Body of pancreas (tissue), 4 donors: ENCODE results near the gene NAP1L1. TPM values are rescaled to one million over a fixed set of nuclear protein-coding genes. Genes with fewer than 3 reads are reported as not detected.

Experiments
- ATAC-seq: fragments of 150-250 bp; one replicate; pipeline ENCODE4 v1.9.1; 2016
- DNase-seq, 4 donors: peaks; one replicate each; pipeline ENCODE4 v3.0.0-alpha.2; 2019
- H3K27ac ChIP-seq, 4 donors: fragments of 200-600 bp; sonication (generic); 1 replicate in 3 of 4; 2 replicates in 1 of 4; pipeline versions ENCODE4 v1.5.1 to v1.6.1; 2016 to 2019; ENCODE audit warnings: mild to moderate bottlenecking in 1 of 4, mixed read lengths in 1 of 4, moderate library complexity in 1 of 4
- H3K27me3 ChIP-seq, 2 donors: fragments of 200-600 bp; sonication (generic); one replicate each; pipeline ENCODE4 v1.6.0; 2016; ENCODE audit warnings: mild to moderate bottlenecking in 1 of 2
- H3K36me3 ChIP-seq, 2 donors: fragments of 200-600 bp; sonication (generic); replicated peaks in 1 of 2; 2 replicates each; pipeline ENCODE4 v1.5.1; 2016; ENCODE audit warnings: low read depth in 2 of 2; ENCODE audit not compliant: insufficient read depth in 1 of 2
- H3K4me1 ChIP-seq: fragments of 200-600 bp; sonication (generic); one replicate; pipeline ENCODE4 v1.6.0; 2016
- H3K4me3 ChIP-seq, 2 donors: fragments of 200-600 bp; sonication (generic); 1 replicate in 1 of 2; 2 replicates in 1 of 2; pipeline ENCODE4 v1.5.1; 2016 to 2019
- H3K9me3 ChIP-seq, 3 donors: fragments of 200-600 bp; sonication (generic); 1 replicate in 2 of 3; 2 replicates in 1 of 3; pipeline ENCODE4 v1.5.1; 2016
- POLR2A ChIP-seq, 3 donors: fragments of 450-650 bp; IDR thresholded peaks; one replicate each; pipeline ENCODE4 v1.6.1; 2016; ENCODE audit warnings: antibody characterized with exemption in 3 of 3, mild to moderate bottlenecking in 2 of 3
- WGBS, 2 donors: methylation state at CpG; one replicate each; pipeline ENCODE4 v1.1.5; 2017; 5-methylcytosine and 5-hydroxymethylcytosine counted together
- intact Hi-C: fragments of 100-400 bp; cut with DNase I; formaldehyde crosslinking; loops from one replicate; pipeline ENCODE4 v1.15.1; 2023
- total RNA-seq, 2 donors: library from RNA; depleted of rRNA; stranded (reverse); fragments of >200 nt; gene quantifications; one replicate each; pipeline ENCODE4 v1.1.0, GENCODE V29; 2016
- TF ChIP-seq, protein P1 (sequence below), 7 experiments: fragments of 450-650 bp in 4 of 7; fragments of 200-600 bp in 3 of 7; sonication (generic) in 3 of 7; IDR thresholded peaks; one replicate each; pipeline ENCODE4 v1.5.1; 2016 to 2019; ENCODE audit warnings: antibody characterized with exemption in 7 of 7

Gene NAP1L1
- total RNA-seq, 2 donors from 2014 or later = 151 to 275 TPM

DNA sequence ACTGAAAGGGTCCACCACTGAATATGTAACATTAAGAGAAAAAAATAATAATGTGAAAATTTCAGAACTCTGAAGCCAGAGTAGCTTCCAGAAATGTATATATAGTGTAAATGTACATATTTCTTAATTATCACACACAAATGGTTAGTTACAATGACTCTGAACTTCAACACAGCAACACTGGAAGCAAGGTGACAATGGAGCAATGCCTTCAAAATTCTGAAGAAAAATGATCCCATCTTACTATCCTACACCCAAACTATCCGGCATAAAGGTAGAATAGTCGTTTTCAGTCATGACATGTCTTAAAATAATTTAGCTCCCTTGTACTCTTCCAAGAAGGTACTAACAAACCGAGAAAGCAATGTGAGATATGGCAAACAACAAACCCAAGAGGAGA is 11.9 kb downstream of the NAP1L1 start:
- Histone ChIP-seq H3K9me3 (no peaks in the 10 kb centered on the region), H3K4me3 (no peak overlapping the region), H3K27ac (no peak overlapping the region), H3K27me3 (no peaks in the 10 kb centered on the region), H3K4me1 (no peaks in the 10 kb centered on the region), H3K36me3 (no peaks in the 10 kb centered on the region)
- intact Hi-C loops = no loop called here
- 86 to 89% methylated on average over 3 of the region's 3 CpGs for WGBS, 2 donors
- DNase-seq (no peak), ATAC-seq (no peak)
- TF ChIP-seq, protein P1, sequence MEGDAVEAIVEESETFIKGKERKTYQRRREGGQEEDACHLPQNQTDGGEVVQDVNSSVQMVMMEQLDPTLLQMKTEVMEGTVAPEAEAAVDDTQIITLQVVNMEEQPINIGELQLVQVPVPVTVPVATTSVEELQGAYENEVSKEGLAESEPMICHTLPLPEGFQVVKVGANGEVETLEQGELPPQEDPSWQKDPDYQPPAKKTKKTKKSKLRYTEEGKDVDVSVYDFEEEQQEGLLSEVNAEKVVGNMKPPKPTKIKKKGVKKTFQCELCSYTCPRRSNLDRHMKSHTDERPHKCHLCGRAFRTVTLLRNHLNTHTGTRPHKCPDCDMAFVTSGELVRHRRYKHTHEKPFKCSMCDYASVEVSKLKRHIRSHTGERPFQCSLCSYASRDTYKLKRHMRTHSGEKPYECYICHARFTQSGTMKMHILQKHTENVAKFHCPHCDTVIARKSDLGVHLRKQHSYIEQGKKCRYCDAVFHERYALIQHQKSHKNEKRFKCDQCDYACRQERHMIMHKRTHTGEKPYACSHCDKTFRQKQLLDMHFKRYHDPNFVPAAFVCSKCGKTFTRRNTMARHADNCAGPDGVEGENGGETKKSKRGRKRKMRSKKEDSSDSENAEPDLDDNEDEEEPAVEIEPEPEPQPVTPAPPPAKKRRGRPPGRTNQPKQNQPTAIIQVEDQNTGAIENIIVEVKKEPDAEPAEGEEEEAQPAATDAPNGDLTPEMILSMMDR (IDR thresholded peaks at IDR 0.05) = no peak
- TF ChIP-seq POLR2A (IDR thresholded peaks at IDR 0.05) = no peak

DNA sequence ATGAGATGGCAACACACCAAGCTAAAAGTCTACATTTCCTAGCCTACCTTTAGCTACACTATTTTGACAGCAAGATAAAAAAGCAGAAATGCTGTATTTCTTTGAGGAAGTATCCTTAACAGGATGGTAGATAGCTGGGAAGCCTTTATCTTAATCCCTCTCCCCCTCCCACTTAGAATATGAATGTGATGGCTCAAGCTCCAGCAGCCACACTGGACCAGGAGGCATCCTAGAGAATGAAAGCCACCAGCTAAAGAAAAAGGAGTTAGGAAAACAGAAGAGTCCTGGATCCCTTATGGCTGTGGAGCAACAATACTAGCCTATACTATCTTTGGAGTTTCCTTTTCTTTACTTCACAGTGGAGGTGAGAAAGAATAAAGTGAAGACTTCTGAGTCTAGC is 15.1 kb downstream of the NAP1L1 start:
- Histone ChIP-seq H3K4me3 (no peak overlapping the region), H3K9me3 (no peaks in the 10 kb centered on the region), H3K4me1 (no peaks in the 10 kb centered on the region), H3K36me3 (no peaks in the 10 kb centered on the region), H3K27ac (no peak overlapping the region), H3K27me3 (no peaks in the 10 kb centered on the region)
- no peak for ATAC-seq
- no peak for TF ChIP-seq POLR2A (IDR thresholded peaks at IDR 0.05)
- TF ChIP-seq, protein P1 (IDR thresholded peaks at IDR 0.05) = no peak
- intact Hi-C loops = no loop called here
- DNase-seq = no peak

- TF ChIP-seq, protein P1 (IDR thresholded peaks at IDR 0.05) = no peak
- TF ChIP-seq POLR2A (IDR thresholded peaks at IDR 0.05) = no peak
- intact Hi-C loops = no loop called here
- no peak for DNase-seq
- Histone ChIP-seq H3K4me1 (no peaks in the 10 kb centered on the region), H3K27me3 (no peaks in the 10 kb centered on the region), H3K36me3 (no peaks in the 10 kb centered on the region), H3K9me3 (no peaks in the 10 kb centered on the region), H3K4me3 (no peak overlapping the region), H3K27ac (no peak overlapping the region)
- no peak for ATAC-seq
- WGBS, 2 donors = 96% methylated on average over 3 of the region's 3 CpGs
Measured at GRCh38 chr12:76065917-76066316, 18.6 kb downstream of the NAP1L1 start.

DNA sequence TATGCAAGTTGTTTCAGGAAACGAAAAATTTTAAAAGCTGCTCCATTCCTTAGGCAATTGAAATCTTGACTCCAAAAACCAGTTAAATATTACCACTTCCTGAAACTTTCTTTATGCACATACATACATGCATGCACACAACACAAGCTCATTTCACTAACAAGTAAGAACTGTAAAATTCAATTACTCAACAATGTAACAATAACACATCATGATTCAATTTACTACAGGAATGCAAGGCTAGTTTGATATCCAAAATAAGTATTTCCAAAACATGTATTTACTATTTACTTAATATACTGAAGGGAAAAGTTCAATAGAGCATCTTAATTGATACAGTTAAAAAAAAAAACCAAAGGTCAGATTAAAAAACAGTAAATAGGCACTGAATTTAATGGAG is 19.6 kb downstream of the NAP1L1 start:
- 86 to 95% methylated on average over 1 of the region's 1 CpG for WGBS, 2 donors
- Histone ChIP-seq H3K27ac (no peak overlapping the region), H3K27me3 (no peaks in the 10 kb centered on the region), H3K4me1 (no peaks in the 10 kb centered on the region), H3K36me3 (no peaks in the 10 kb centered on the region), H3K4me3 (no peak overlapping the region), H3K9me3 (no peaks in the 10 kb centered on the region)
- TF ChIP-seq, protein P1 (IDR thresholded peaks at IDR 0.05) = no peak
- no peak for TF ChIP-seq POLR2A (IDR thresholded peaks at IDR 0.05)
- intact Hi-C loops = no loop called here
- DNase-seq (no peak), ATAC-seq (no peak)

DNA sequence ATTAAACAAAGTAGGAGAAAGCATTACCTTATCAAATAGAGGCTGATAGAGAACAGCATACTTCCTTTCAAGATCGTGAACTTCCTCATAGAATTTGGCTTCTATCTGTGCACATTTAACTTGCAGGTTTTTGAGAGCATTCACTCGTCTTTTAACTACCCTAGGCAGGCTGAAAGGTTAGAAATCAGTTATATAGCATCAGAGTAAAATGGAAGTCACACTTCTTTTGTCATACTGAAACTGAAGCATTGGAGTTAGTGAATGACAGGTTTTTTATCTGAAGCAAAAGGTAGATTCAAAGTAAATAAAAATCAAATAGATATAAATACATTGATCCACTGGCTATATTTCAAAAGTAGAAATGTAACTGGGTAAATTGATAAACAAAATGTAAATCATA is 24.4 kb downstream of the NAP1L1 start:
- no peak for TF ChIP-seq POLR2A (IDR thresholded peaks at IDR 0.05)
- TF ChIP-seq, protein P1 (IDR thresholded peaks at IDR 0.05) = no peak
- WGBS, 2 donors = 41 to 57% methylated on average over 2 of the region's 2 CpGs
- Histone ChIP-seq H3K27me3 (no peaks in the 10 kb centered on the region), H3K9me3 (no peaks in the 10 kb centered on the region), H3K4me1 (no peaks in the 10 kb centered on the region), H3K36me3 (peaks cover 0 to 10% of the 10 kb centered on the region in 2 donors), H3K27ac (no peak overlapping the region), H3K4me3 (no peak overlapping the region)
- DNase-seq = no peak
- no peak for ATAC-seq
- intact Hi-C loops = no loop called here
